Measurements from ENCODE around the gene CEP112.

Gene CEP112

DNA sequence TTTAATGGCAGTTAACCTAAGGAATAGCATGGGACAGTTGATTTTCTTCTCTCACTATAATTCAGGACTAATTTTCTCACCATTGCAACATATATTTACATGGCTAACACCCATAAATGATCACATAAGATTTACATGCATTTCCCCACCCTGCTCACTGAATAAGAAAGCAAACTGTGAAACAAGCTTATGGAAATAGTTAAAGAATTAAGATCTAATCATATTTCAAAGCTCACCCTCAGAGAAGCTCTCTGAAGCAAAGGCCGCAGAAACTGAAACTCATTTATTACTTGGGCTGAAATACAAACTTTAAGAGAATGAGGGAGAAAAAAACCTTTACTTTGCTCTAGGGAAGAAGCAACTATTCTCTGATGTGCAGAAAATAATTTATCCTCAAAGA, 411.8 kb downstream of the CEP112 start:
- TF ChIP-seq POLR2A (IDR thresholded peaks at IDR 0.05; ENCODE audit: extremely low read depth, insufficient read length) (no peak), MYC (IDR thresholded peaks at IDR 0.05; ENCODE audit: low read depth, low read length) (no peak)
- TF ChIP-seq, protein P1, sequence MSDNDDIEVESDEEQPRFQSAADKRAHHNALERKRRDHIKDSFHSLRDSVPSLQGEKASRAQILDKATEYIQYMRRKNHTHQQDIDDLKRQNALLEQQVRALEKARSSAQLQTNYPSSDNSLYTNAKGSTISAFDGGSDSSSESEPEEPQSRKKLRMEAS (IDR thresholded peaks at IDR 0.05; ENCODE audit: low read depth, low read length): no peak
- TF ChIP-seq, protein P2, sequence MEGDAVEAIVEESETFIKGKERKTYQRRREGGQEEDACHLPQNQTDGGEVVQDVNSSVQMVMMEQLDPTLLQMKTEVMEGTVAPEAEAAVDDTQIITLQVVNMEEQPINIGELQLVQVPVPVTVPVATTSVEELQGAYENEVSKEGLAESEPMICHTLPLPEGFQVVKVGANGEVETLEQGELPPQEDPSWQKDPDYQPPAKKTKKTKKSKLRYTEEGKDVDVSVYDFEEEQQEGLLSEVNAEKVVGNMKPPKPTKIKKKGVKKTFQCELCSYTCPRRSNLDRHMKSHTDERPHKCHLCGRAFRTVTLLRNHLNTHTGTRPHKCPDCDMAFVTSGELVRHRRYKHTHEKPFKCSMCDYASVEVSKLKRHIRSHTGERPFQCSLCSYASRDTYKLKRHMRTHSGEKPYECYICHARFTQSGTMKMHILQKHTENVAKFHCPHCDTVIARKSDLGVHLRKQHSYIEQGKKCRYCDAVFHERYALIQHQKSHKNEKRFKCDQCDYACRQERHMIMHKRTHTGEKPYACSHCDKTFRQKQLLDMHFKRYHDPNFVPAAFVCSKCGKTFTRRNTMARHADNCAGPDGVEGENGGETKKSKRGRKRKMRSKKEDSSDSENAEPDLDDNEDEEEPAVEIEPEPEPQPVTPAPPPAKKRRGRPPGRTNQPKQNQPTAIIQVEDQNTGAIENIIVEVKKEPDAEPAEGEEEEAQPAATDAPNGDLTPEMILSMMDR (IDR thresholded peaks at IDR 0.05; ENCODE audit: low read depth, low read length): no peak
- DNase-seq (ENCODE audit: low read depth): no peak
- H3K4me3 ChIP-seq (ENCODE audit: low read depth, low read length): no peak overlapping the region

DNA sequence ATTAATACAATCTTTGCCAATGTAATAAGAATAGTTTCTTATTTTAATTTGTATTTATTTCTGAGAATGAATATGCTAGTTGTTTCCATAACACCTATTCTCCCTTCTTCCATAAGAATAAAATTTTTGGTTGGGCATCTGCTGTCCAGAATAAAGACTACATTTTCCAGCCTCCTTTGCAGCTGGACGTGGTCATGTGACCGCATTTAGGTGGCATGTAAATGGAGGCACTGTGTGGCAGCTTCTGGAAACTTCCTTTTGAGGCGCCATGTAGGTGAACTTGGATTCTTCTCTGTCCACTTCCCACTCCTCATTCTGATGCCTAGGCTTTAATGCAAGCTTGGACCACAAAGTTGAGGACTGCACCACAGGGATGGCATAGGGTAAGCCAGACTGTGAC, 415.0 kb downstream of the CEP112 start:
- H3K4me3 ChIP-seq (ENCODE audit: low read depth, low read length): no peak overlapping the region
- TF ChIP-seq, protein P1 (IDR thresholded peaks at IDR 0.05; ENCODE audit: low read depth, low read length): no peak
- TF ChIP-seq, protein P2 (IDR thresholded peaks at IDR 0.05; ENCODE audit: low read depth, low read length): no peak
- TF ChIP-seq MYC (IDR thresholded peaks at IDR 0.05; ENCODE audit: low read depth, low read length): no peak
- TF ChIP-seq POLR2A (IDR thresholded peaks at IDR 0.05; ENCODE audit: extremely low read depth, insufficient read length): no peak
- DNase-seq (ENCODE audit: low read depth): no peak

DNA sequence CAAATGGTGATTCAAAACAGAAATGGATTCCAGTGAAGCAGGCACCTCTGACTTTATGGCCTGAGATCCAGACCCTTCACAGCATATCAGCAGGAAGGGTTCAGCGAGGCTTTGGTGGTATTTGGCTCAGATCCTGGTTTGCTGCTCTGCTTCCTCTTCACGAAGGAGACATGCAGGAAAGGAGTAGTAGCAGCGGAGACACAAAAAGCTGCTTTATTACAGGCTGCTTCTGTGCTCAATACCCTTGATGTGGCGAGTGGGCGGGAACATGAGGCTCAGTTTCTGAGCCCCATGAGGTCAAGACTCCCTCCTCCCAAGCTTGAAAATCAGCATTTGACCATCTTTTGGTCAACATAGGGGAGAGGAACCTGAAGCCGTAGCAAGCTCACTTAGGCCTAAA, 417.1 kb downstream of the CEP112 start:
- TF ChIP-seq POLR2A (IDR thresholded peaks at IDR 0.05; ENCODE audit: extremely low read depth, insufficient read length) (no peak), MYC (IDR thresholded peaks at IDR 0.05; ENCODE audit: low read depth, low read length) (no peak)
- TF ChIP-seq, protein P2 (IDR thresholded peaks at IDR 0.05; ENCODE audit: low read depth, low read length): no peak
- TF ChIP-seq, protein P1 (IDR thresholded peaks at IDR 0.05; ENCODE audit: low read depth, low read length): no peak
- DNase-seq (ENCODE audit: low read depth): no peak
- H3K4me3 ChIP-seq (ENCODE audit: low read depth, low read length): no peak overlapping the region

DNA sequence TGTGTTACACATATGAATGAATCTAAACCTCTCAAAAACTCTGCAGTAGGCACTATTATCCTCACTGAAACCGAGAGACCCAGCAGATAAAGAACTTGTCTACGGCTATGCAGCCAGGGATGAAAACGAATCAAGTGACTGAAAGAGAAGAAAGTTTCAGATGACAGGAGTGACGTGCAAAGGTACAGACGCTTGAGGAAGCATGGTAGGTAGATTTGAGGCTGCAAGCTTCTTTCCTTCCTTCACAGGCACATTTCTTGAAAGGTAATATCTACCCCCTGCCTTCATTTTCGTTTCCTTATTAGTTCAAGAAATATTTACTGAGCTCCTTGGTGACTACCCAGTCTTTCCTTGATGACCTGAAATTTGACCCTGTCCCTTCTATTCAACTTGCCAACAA, 418.9 kb downstream of the CEP112 start:
- H3K4me3 ChIP-seq (ENCODE audit: low read depth, low read length): no peak overlapping the region
- no peak for DNase-seq (ENCODE audit: low read depth)
- TF ChIP-seq POLR2A (IDR thresholded peaks at IDR 0.05; ENCODE audit: extremely low read depth, insufficient read length): no peak
- TF ChIP-seq MYC (IDR thresholded peaks at IDR 0.05; ENCODE audit: low read depth, low read length): no peak
- TF ChIP-seq, protein P1 (IDR thresholded peaks at IDR 0.05; ENCODE audit: low read depth, low read length): no peak
- TF ChIP-seq, protein P2 (IDR thresholded peaks at IDR 0.05; ENCODE audit: low read depth, low read length): no peak

DNA sequence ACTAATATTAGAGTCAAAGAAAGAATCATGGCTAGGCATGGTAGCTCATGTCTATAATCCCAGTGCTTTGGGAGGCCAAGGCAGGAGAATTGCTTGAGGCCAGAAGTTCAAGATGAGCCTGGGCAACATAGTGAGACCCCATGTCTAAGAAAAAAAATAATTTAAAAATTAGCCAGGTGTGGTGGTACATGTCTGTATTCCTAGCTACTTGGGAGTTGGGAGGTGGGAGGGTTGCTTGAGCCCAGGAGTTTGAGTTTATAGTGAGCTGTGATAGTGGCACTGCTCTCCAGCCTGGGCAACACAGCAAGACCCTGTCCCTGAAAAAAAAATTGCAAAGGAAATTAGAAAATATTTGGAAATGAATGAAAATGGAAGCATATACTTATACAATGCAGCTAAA, 420.2 kb downstream of the CEP112 start:
- no peak for DNase-seq (ENCODE audit: low read depth)
- TF ChIP-seq MYC (IDR thresholded peaks at IDR 0.05; ENCODE audit: low read depth, low read length): no peak
- TF ChIP-seq, protein P2 (IDR thresholded peaks at IDR 0.05; ENCODE audit: low read depth, low read length): no peak
- TF ChIP-seq POLR2A (IDR thresholded peaks at IDR 0.05; ENCODE audit: extremely low read depth, insufficient read length): no peak
- H3K4me3 ChIP-seq (ENCODE audit: low read depth, low read length): no peak overlapping the region

DNA sequence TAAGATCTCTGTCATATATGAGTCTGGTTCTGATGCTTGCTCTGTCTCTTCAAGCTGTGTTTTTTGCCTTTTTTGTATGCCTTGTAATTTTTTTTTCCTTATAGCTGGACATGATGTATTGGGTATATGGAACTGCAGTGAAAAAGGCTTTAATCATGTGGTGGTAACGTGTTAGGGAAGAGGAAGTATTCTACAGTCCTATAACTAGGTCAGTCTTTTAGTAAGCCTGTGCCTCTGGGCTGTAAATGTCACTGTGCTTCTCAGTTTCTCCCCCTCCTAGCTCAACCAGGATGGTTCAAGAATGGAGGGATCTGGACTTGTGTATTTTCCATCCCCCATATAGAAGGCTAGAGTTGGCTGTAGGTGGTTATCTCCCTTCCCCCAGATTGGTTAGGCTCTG, 428.1 kb downstream of the CEP112 start:
- TF ChIP-seq, protein P1 (IDR thresholded peaks at IDR 0.05; ENCODE audit: low read depth, low read length): no peak
- TF ChIP-seq, protein P2 (IDR thresholded peaks at IDR 0.05; ENCODE audit: low read depth, low read length): no peak
- TF ChIP-seq POLR2A (IDR thresholded peaks at IDR 0.05; ENCODE audit: extremely low read depth, insufficient read length) (no peak), MYC (IDR thresholded peaks at IDR 0.05; ENCODE audit: low read depth, low read length) (no peak)
- no peak overlapping the region for H3K4me3 ChIP-seq (ENCODE audit: low read depth, low read length)
- DNase-seq (ENCODE audit: low read depth): no peak

Measured in NB4 (cell line).